GM15510 (cell line): ENCODE data around the gene BEST3.

Experiments used
- POLR2A ChIP-seq: IDR thresholded peaks from 3 replicates; pipeline ENCODE4 v1.6.1; 2011; ENCODE audit warnings: borderline replicate concordance; ENCODE audit not compliant: insufficient read length; ENCODE audit errors: extremely low read depth

Gene BEST3

GRCh38 chr12:69663726-69664125 lies 35.4 kb downstream of the BEST3 start:
- no peak for TF ChIP-seq POLR2A

- TF ChIP-seq POLR2A = no peak
These were observed 36.3 kb downstream of the BEST3 start for GRCh38 chr12:69662764-69663163.

- TF ChIP-seq POLR2A = no peak
These were observed 37.7 kb downstream of the BEST3 start for GRCh38 chr12:69661386-69661785.

GRCh38 chr12:69660164-69660863 lies 38.8 kb downstream of the BEST3 start:
- no peak for TF ChIP-seq POLR2A

- no peak for TF ChIP-seq POLR2A
These were observed 40.9 kb downstream of the BEST3 start for GRCh38 chr12:69658203-69658602.

GRCh38 chr12:69657376-69658137 lies 41.5 kb downstream of the BEST3 start:
- no peak for TF ChIP-seq POLR2A

- no peak for TF ChIP-seq POLR2A
These were observed 43.3 kb downstream of the BEST3 start for GRCh38 chr12:69655616-69656340.

- TF ChIP-seq POLR2A = no peak
These were observed 45.4 kb downstream of the BEST3 start for GRCh38 chr12:69653703-69654102.

- no peak for TF ChIP-seq POLR2A
These were observed 47.2 kb downstream of the BEST3 start for GRCh38 chr12:69651922-69652321.

- no peak for TF ChIP-seq POLR2A
These were observed 49.6 kb downstream of the BEST3 start for GRCh38 chr12:69649529-69649928.

GRCh38 chr12:69648476-69648875 lies 50.6 kb downstream of the BEST3 start:
- no peak for TF ChIP-seq POLR2A

GRCh38 chr12:69647178-69647577 lies 51.9 kb downstream of the BEST3 start:
- TF ChIP-seq POLR2A = no peak

- TF ChIP-seq POLR2A = no peak
These were observed 54.1 kb downstream of the BEST3 start for GRCh38 chr12:69645031-69645430.

GRCh38 chr12:69644511-69644910 lies 54.6 kb downstream of the BEST3 start:
- TF ChIP-seq POLR2A = no peak

- TF ChIP-seq POLR2A = no peak
These were observed 56.6 kb downstream of the BEST3 start for GRCh38 chr12:69642531-69642930.

GRCh38 chr12:69641546-69641945 lies 57.6 kb downstream of the BEST3 start:
- TF ChIP-seq POLR2A = no peak

GRCh38 chr12:69639400-69640016 lies 59.6 kb downstream of the BEST3 start:
- TF ChIP-seq POLR2A = no peak
